Measurements from ENCODE around the gene MYD88. TPM values are rescaled to one million over a fixed set of nuclear protein-coding genes. Genes with fewer than 3 reads are reported as not detected.

The MYD88 gene
- total and polyA plus RNA-seq, 9 of the 15 experiments (the other 6 are each of a cell fraction or from before 2014, with no cell fraction given), result 3.2 to 47.3 (median 27.6) TPM

DNA sequence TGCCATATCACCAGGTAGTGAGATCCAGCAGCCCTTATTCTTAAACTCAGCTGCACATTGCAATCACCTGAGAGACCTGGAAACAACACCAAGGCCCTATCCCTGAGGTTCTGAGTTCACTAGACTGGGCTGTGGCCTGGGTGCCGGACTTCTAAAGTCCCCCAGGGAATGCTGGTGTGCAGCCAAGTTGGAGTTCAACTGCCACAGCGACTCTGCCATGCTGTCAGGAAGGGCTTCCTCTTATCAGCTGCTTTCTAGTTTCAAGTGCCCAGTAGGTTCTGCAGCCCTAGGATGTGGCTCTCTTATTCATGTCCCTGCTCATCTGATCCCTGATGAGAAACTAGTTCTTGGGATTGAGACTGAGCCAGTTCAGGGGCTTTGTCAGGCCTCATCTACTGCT lies 49.3 kb upstream of the MYD88 start (continued):
- TF ChIP-seq, protein P1, sequence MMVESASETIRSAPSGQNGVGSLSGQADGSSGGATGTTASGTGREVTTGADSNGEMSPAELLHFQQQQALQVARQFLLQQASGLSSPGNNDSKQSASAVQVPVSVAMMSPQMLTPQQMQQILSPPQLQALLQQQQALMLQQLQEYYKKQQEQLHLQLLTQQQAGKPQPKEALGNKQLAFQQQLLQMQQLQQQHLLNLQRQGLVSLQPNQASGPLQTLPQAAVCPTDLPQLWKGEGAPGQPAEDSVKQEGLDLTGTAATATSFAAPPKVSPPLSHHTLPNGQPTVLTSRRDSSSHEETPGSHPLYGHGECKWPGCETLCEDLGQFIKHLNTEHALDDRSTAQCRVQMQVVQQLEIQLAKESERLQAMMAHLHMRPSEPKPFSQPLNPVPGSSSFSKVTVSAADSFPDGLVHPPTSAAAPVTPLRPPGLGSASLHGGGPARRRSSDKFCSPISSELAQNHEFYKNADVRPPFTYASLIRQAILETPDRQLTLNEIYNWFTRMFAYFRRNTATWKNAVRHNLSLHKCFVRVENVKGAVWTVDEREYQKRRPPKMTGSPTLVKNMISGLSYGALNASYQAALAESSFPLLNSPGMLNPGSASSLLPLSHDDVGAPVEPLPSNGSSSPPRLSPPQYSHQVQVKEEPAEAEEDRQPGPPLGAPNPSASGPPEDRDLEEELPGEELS (CRISPR knock-in tag; IDR thresholded peaks at IDR 0.05; ENCODE audit: borderline replicate concordance), result no peak
- TF ChIP-seq ZNF431 (CRISPR knock-in tag; IDR thresholded peaks at IDR 0.05), result no peak

DNA sequence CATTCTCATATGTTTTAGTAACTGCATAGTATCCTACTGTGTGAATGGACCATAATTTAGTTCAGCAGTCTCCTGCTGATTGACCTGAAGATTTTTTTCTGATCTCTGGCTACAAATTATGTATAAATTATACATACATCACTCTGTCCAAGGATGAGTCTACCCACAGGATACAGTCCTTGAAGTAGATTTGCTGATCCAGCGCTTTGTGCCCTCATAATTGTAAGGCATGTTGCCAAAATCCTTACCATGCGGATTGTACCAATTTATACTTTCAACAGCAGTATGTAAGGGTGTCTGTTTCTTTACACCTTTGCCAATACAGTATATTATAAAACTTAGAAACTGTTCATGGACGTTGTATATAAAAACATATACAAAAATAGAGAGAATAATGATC lies 48.0 kb upstream of the MYD88 start:
- ATAC-seq (no peak), FAIRE-seq (no peak), DNase-seq (ENCODE audit: extremely low read depth in 1 of 4, low spot score in 3 of 4) (no peak)
- H3K27me3 ChIP-seq (ENCODE audit: control insufficient read depth in 2 of 2, insufficient read depth in 2 of 2, low read length in 2 of 2), result peaks cover 43 to 51% of the 10 kb centered on the region in 2 experiments
- H4K20me1 ChIP-seq (replicated peaks; ENCODE audit: control insufficient read depth, insufficient read depth, low read length), result no peaks in the 10 kb centered on the region
- no peaks in the 10 kb centered on the region for H3K9me3 ChIP-seq (replicated peaks; ENCODE audit: control insufficient read depth, insufficient read depth, low read depth, low read length)
- intact Hi-C loops (cut with micrococcal nuclease) (no loop called here), in situ Hi-C loops (cut with MboI) (no loop called here)
- H3K4me2 ChIP-seq (ENCODE audit: insufficient read depth, low read length), result no peak overlapping the region
- WGBS (ENCODE audit: insufficient coverage, low coverage, missing lambda C conversion rate), result 0% methylated on average over 3 of the region's 3 CpGs
- H2AFZ ChIP-seq (ENCODE audit: low read depth, low read length), result no peak overlapping the region
- H3K79me2 ChIP-seq (ENCODE audit: control insufficient read depth, insufficient read depth, low read length), result no peaks in the 10 kb centered on the region
- CTCF ChIA-PET (ENCODE audit: low intra/inter-chr PET ratio), result no interaction called here
- H3K9ac ChIP-seq (ENCODE audit: insufficient read depth in 1 of 2, low read depth in 2 of 2, low read length in 2 of 2), result no peak overlapping the region
- H3K27ac ChIP-seq (ENCODE audit: extremely low read depth, low read depth, low read length), result no peak overlapping the region
- no peaks in the 10 kb centered on the region for H3K4me1 ChIP-seq (replicated peaks in 1 of 2; ENCODE audit: control insufficient read depth in 2 of 2, insufficient read depth in 2 of 2, low read length in 2 of 2)
- H3K9me1 ChIP-seq (ENCODE audit: control insufficient read depth, insufficient read depth, low read length), result peaks cover 2% of the 10 kb centered on the region
- no peak overlapping the region for H3K4me3 ChIP-seq
- H3K36me3 ChIP-seq (ENCODE audit: control insufficient read depth, insufficient read depth, low read length), result no peaks in the 10 kb centered on the region
- POLR2A ChIA-PET, result no interaction called here
- no TSS peak for BruUV-seq (replicated peaks)
- TF ChIP-seq ZKSCAN8 (CRISPR knock-in tag; IDR thresholded peaks at IDR 0.05) (no peak), MAFF (IDR thresholded peaks at IDR 0.05; ENCODE audit: low read length) (peak; percentile 74), ILF3 (IDR thresholded peaks at IDR 0.05; ENCODE audit: borderline replicate concordance) (no peak), ARID1B (IDR thresholded peaks at IDR 0.05) (no peak), MTA2 (IDR thresholded peaks at IDR 0.05; ENCODE audit: low read depth) (no peak), DMBX1 (CRISPR knock-in tag; IDR thresholded peaks at IDR 0.05; ENCODE audit: borderline replicate concordance) (no peak), HIVEP1 (CRISPR knock-in tag; IDR thresholded peaks at IDR 0.05) (no peak), ZNF274 (IDR thresholded peaks at IDR 0.05; ENCODE audit: borderline replicate concordance, low read depth, low read length) (no peak), SAP30 (IDR thresholded peaks at IDR 0.05; ENCODE audit: borderline replicate concordance, insufficient read depth, low read depth, low read length, poor library complexity, severe bottlenecking) (no peak), ARID2 (IDR thresholded peaks at IDR 0.05) (no peak), C11orf30 (IDR thresholded peaks at IDR 0.05; ENCODE audit: low read depth) (peak; percentile 46)
- TF ChIP-seq, protein P2, sequence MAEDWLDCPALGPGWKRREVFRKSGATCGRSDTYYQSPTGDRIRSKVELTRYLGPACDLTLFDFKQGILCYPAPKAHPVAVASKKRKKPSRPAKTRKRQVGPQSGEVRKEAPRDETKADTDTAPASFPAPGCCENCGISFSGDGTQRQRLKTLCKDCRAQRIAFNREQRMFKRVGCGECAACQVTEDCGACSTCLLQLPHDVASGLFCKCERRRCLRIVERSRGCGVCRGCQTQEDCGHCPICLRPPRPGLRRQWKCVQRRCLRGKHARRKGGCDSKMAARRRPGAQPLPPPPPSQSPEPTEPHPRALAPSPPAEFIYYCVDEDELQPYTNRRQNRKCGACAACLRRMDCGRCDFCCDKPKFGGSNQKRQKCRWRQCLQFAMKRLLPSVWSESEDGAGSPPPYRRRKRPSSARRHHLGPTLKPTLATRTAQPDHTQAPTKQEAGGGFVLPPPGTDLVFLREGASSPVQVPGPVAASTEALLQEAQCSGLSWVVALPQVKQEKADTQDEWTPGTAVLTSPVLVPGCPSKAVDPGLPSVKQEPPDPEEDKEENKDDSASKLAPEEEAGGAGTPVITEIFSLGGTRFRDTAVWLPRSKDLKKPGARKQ (CRISPR knock-in tag; IDR thresholded peaks at IDR 0.05), result no peak
- TF ChIP-seq, protein P3, sequence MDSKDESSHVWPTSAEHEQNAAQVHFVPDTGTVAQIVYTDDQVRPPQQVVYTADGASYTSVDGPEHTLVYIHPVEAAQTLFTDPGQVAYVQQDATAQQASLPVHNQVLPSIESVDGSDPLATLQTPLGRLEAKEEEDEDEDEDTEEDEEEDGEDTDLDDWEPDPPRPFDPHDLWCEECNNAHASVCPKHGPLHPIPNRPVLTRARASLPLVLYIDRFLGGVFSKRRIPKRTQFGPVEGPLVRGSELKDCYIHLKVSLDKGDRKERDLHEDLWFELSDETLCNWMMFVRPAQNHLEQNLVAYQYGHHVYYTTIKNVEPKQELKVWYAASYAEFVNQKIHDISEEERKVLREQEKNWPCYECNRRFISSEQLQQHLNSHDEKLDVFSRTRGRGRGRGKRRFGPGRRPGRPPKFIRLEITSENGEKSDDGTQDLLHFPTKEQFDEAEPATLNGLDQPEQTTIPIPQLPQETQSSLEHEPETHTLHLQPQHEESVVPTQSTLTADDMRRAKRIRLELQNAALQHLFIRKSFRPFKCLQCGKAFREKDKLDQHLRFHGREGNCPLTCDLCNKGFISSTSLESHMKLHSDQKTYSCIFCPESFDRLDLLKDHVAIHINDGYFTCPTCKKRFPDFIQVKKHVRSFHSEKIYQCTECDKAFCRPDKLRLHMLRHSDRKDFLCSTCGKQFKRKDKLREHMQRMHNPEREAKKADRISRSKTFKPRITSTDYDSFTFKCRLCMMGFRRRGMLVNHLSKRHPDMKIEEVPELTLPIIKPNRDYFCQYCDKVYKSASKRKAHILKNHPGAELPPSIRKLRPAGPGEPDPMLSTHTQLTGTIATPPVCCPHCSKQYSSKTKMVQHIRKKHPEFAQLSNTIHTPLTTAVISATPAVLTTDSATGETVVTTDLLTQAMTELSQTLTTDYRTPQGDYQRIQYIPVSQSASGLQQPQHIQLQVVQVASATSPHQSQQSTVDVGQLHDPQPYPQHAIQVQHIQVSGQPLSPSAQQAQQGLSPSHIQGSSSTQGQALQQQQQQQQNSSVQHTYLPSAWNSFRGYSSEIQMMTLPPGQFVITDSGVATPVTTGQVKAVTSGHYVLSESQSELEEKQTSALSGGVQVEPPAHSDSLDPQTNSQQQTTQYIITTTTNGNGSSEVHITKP (IDR thresholded peaks at IDR 0.05; ENCODE audit: partially characterized antibody), result no peak
